ENCODE results near the gene ABCA2.

Gene ABCA2

DNA sequence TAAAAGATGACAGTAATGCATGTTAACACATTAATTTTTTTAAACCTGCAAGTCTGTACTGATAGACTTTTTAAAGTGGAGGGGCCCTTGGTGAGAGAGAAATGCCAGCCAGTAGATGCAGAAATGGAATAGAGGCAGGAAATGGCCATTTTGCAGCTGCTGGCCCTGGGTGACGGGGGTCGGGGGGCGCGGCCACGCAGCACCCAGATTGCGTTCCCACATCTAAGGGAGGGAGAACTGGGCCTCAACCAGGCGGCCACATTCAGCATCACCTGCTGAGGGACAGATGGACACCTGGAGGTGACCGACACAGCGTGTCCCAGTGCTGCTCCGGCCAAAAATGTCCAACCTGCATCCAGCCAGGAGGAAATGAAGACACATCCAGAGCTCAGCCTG, 25.4 kb downstream of the ABCA2 start:
- Histone ChIP-seq H3K4me1 (no peaks in the 10 kb centered on the region), H2AFZ (no peak overlapping the region), H3K9me3 (ENCODE audit: control insufficient read depth, low read length) (no peaks in the 10 kb centered on the region), H3K4me3 (ENCODE audit: low read depth, low read length) (no peak overlapping the region), H3K27ac (no peak overlapping the region), H3K27me3 (ENCODE audit: control insufficient read depth, insufficient read depth, low read length) (no peaks in the 10 kb centered on the region), H3K79me2 (no peaks in the 10 kb centered on the region), H3K9ac (no peak overlapping the region), H3K36me3 (ENCODE audit: control insufficient read depth, insufficient read depth, low read length) (no peaks in the 10 kb centered on the region), H3K4me2 (ENCODE audit: low read length) (no peak overlapping the region)
- TF ChIP-seq, protein P1, sequence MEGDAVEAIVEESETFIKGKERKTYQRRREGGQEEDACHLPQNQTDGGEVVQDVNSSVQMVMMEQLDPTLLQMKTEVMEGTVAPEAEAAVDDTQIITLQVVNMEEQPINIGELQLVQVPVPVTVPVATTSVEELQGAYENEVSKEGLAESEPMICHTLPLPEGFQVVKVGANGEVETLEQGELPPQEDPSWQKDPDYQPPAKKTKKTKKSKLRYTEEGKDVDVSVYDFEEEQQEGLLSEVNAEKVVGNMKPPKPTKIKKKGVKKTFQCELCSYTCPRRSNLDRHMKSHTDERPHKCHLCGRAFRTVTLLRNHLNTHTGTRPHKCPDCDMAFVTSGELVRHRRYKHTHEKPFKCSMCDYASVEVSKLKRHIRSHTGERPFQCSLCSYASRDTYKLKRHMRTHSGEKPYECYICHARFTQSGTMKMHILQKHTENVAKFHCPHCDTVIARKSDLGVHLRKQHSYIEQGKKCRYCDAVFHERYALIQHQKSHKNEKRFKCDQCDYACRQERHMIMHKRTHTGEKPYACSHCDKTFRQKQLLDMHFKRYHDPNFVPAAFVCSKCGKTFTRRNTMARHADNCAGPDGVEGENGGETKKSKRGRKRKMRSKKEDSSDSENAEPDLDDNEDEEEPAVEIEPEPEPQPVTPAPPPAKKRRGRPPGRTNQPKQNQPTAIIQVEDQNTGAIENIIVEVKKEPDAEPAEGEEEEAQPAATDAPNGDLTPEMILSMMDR (IDR thresholded peaks at IDR 0.05) = no peak

DNA sequence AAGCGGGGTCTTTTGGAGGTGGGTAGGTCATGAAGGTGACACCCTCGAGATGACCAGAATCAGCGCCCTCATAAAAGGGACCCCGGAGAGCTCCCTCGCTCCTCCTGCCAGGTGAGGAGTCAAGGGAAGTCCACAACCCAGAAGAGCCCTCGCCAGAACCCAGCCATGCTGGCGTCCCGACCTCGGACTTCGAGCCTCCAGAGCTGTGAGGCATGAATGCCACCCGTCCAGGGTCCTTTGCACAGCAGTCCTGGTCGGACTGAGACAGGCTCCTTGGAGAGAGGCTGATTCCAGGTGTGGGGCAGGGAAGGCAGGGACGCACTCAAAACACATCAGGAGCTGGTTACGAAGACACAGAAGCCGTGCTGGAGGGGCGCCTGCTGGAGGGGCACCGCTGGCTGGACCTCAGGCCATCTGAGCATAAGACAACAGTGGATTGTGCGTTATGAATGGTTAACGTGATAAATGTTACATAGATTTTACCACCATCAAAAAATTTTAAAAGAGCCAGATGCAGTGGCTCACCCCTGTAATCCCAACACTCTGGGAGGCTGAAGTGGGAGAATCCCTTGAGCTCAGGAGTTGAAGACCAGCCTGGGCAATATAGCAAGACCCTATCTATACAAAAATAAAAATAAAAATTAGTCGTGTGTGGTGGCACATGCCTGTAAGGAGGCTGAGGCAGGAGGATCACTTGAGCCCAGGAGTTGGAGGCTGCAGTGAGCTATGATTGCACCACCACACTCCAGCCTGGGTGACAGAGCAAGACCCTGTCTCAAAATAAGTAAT, 26.0 kb downstream of the ABCA2 start:
- Histone ChIP-seq H3K27ac (no peak overlapping the region), H3K27me3 (ENCODE audit: control insufficient read depth, insufficient read depth, low read length) (no peaks in the 10 kb centered on the region), H3K36me3 (ENCODE audit: control insufficient read depth, insufficient read depth, low read length) (no peaks in the 10 kb centered on the region), H3K9ac (no peak overlapping the region), H3K4me2 (ENCODE audit: low read length) (no peak overlapping the region), H3K9me3 (ENCODE audit: control insufficient read depth, low read length) (no peaks in the 10 kb centered on the region), H2AFZ (no peak overlapping the region), H3K79me2 (no peaks in the 10 kb centered on the region), H3K4me1 (no peaks in the 10 kb centered on the region), H3K4me3 (ENCODE audit: low read depth, low read length) (no peak overlapping the region)
- TF ChIP-seq, protein P1 (IDR thresholded peaks at IDR 0.05) = no peak

DNA sequence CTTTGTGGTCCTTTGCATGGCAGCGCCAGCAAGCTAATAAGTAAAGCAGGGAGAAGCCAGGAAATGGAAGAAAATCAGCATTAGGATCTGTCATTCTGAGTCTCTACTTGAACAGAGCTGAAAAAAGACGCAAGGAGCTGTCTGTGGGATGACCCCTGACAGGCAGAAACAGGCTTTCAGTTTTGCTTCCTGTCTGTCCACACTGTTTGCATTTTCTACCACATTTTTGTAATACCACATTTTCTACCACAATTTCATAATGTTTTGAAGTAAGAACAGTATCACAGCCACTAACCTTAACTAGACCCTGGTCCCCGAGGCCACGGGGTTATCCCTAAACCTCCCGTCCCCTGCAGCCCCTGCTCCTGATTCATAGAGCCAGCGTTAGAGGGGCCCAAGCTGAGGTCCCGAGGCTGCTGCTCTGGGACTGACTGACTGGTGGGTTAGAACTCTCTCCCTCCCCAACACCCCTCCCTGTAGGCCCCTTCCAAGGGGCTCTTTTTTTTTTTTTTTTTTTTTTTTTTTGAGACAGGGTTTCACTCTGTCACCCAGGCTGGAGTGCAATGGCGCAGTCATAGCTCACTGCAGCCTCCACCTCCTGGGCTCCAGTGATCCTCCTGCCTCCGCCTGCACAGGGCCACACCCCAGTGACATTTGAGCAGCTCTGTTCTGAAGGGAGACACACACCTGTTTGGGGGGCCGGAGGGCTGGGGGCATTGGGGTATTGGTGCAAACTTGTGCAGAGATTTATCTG, 27.7 kb downstream of the ABCA2 start:
- Histone ChIP-seq H2AFZ (no peak overlapping the region), H3K27ac (no peak overlapping the region), H3K4me3 (ENCODE audit: low read depth, low read length) (no peak overlapping the region), H3K36me3 (ENCODE audit: control insufficient read depth, insufficient read depth, low read length) (no peaks in the 10 kb centered on the region), H3K9ac (no peak overlapping the region), H3K4me2 (ENCODE audit: low read length) (no peak overlapping the region), H3K27me3 (ENCODE audit: control insufficient read depth, insufficient read depth, low read length) (no peaks in the 10 kb centered on the region), H3K79me2 (no peaks in the 10 kb centered on the region), H3K9me3 (ENCODE audit: control insufficient read depth, low read length) (no peaks in the 10 kb centered on the region), H3K4me1 (no peaks in the 10 kb centered on the region)
- TF ChIP-seq, protein P1 (IDR thresholded peaks at IDR 0.05) = no peak

DNA sequence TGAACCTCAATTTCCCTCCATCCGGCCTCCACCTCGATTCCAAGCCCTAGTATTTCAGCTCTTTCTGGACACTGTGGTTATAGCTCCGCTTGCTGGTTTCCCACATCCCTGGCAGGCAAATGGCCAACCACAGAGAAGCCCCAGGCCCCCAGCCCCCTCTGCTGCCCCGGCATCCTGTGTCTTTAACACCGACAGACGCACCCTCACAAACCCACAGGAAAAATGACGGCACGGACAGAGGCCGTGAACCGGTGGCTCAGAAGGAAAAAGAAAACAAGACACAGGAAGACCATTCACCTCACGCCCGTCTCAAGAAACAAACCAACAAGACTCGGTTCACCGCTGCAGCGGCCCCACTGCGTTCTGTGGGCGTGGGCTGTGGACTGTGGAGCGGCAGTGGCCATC, 30.2 kb downstream of the ABCA2 start:
- TF ChIP-seq, protein P1 (IDR thresholded peaks at IDR 0.05) = no peak
- no peak overlapping the region for H3K4me3 ChIP-seq (ENCODE audit: low read depth, low read length)
- H3K79me2 ChIP-seq = no peaks in the 10 kb centered on the region
- no peak overlapping the region for H3K27ac ChIP-seq
- no peak overlapping the region for H2AFZ ChIP-seq
- no peaks in the 10 kb centered on the region for H3K9me3 ChIP-seq (ENCODE audit: control insufficient read depth, low read length)
- H3K4me2 ChIP-seq (ENCODE audit: low read length) = no peak overlapping the region
- no peaks in the 10 kb centered on the region for H3K27me3 ChIP-seq (ENCODE audit: control insufficient read depth, insufficient read depth, low read length)
- H3K9ac ChIP-seq = no peak overlapping the region
- H3K4me1 ChIP-seq = no peaks in the 10 kb centered on the region
- no peaks in the 10 kb centered on the region for H3K36me3 ChIP-seq (ENCODE audit: control insufficient read depth, insufficient read depth, low read length)

Data from parathyroid adenoma (tissue), 2 donors.